ENCODE results near the gene CRYL1. TPM values are rescaled to one million over a fixed set of nuclear protein-coding genes. Genes with fewer than 3 reads are reported as not detected.

Gene CRYL1
- total RNA-seq, 2 donors from 2014 or later: 64.6 to 144 TPM

DNA sequence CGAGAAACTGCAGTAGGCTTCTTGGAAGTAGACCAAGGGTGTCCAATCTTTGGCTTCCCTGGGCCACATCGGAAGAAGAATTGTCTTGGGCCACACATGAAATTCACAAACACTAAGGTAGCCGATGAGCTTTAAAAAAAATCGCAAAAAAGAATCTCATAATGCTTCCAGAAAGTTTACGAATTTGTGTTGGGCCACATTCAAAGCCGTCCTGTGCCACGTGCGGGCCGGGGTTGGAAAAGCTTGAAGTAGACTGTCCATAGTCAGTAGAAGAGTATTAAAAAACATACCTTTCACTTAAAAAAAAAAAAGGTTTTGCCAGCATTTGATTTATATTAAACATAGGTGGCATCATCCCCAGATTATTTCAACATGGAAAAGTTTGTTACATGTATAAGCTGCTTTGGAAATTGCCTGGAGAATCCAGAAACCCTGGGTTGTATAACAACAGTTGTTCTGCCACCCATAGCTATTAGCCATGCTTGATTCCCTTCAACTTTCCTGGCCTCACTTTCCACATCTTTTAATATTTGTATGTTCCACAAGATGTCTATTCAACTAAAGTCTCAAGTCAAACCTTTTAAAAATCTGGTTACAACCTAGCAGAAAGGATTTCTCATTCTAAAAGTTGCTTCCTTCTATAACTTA is 42.3 kb upstream of the CRYL1 start:
- Histone ChIP-seq H3K9me3 (no peaks in the 10 kb centered on the region), H3K9ac (ENCODE audit: low read depth in 2 of 2, low read length in 2 of 2) (peak overlapping the region; percentile 64 to 82), H3K4me3 (peak overlapping the region; percentile 75), H3K36me3 (no peaks in the 10 kb centered on the region), H3K27ac (peak overlapping the region; percentile 97), H3K27me3 (no peaks in the 10 kb centered on the region), H3K4me1 (peaks cover 7% of the 10 kb centered on the region)
- intact Hi-C loops (cut with DNase I): no loop called here
- no peak for DNase-seq
- TF ChIP-seq CTCF (IDR thresholded peaks at IDR 0.05): no peak

- intact Hi-C loops (cut with DNase I): no loop called here
- Histone ChIP-seq H3K27ac (peak within 1 kb of the TSS; percentile 97), H3K9ac (ENCODE audit: low read depth in 2 of 2, low read length in 2 of 2) (peak within 1 kb of the TSS; percentile 64 to 82), H3K9me3 (no peaks in the 10 kb centered on the region), H3K4me3 (peak within 1 kb of the TSS; percentile 75), H3K4me1 (peaks cover 7% of the 10 kb centered on the region), H3K36me3 (no peaks in the 10 kb centered on the region), H3K27me3 (no peaks in the 10 kb centered on the region)
- TF ChIP-seq CTCF (IDR thresholded peaks at IDR 0.05): no peak
- DNase-seq: peak; percentile 93
Measured at GRCh38 chr13:20566898-20567874, 41.5 kb upstream of the CRYL1 start, which contains the start of gene IFT88. Gene IFT88 (plus strand): TSS chr13:20567157. CDS start chr13:20574386, 7,229 bp downstream.

DNA sequence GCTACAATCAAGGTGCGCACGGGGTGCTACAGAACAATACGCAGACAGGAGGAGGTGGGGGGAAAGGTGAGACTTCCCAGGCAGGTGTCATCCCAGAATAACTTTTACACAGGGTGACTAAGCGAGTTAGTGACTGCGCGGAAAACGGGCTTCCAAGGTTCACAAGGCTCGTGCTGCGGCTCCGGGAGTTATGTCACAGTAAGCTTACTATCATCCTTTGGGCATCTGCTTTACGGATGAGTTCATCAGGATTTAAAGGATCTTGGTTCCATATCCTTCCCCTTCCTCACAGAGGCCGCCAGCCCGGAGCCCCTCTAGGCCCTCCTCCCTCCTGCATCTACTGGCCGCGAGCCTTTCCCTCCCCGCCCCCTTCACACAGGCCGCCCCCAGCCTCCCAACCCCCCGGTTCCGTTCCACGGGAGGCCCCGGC is 40.8 kb upstream of the CRYL1 start:
- peak overlapping the region; percentile 64 to 81 for H3K9ac ChIP-seq (ENCODE audit: low read depth in 2 of 2, low read length in 2 of 2)
- H3K36me3 ChIP-seq: no peaks in the 10 kb centered on the region
- intact Hi-C loops (cut with DNase I): no loop called here
- H3K27ac ChIP-seq: peak overlapping the region; percentile 97
- H3K27me3 ChIP-seq: no peaks in the 10 kb centered on the region
- H3K4me1 ChIP-seq: peaks cover 7% of the 10 kb centered on the region
- peak overlapping the region; percentile 75 for H3K4me3 ChIP-seq
- no peaks in the 10 kb centered on the region for H3K9me3 ChIP-seq
- DNase-seq: peak; percentile 68
- TF ChIP-seq CTCF (IDR thresholded peaks at IDR 0.05): no peak

- H3K27ac ChIP-seq: no peak overlapping the region
- no peak for TF ChIP-seq CTCF (IDR thresholded peaks at IDR 0.05)
- no peaks in the 10 kb centered on the region for H3K9me3 ChIP-seq
- H3K9ac ChIP-seq (ENCODE audit: low read depth in 2 of 2, low read length in 2 of 2): no peak overlapping the region
- no peak for DNase-seq
- no peaks in the 10 kb centered on the region for H3K27me3 ChIP-seq
- H3K4me1 ChIP-seq: peaks cover 7% of the 10 kb centered on the region
- H3K4me3 ChIP-seq: no peak overlapping the region
- intact Hi-C loops (cut with DNase I): no loop called here
- no peaks in the 10 kb centered on the region for H3K36me3 ChIP-seq
Measured at GRCh38 chr13:20565115-20565736, 39.6 kb upstream of the CRYL1 start.

DNA sequence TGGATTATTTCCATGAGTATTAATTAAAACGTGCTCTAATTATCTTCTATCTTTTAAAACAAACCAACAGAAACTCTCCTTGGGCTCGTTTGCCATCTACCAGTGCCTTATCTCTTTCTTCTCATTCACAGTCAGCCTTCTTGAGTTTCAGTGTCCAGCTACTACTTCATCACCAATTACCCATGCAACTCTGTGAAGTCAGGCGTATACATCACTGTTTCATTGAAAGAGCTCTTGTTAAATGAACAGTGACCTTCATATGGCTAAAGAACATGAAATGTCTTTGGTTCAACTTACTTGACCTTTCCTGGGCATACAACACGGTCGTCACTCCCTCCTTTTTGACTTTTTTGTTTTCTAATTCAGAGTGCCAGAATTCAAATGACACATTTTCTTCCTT is 36.1 kb upstream of the CRYL1 start:
- intact Hi-C loops (cut with DNase I): no loop called here
- Histone ChIP-seq H3K4me1 (no peaks in the 10 kb centered on the region), H3K9me3 (no peaks in the 10 kb centered on the region), H3K27ac (no peak overlapping the region), H3K4me3 (no peak overlapping the region), H3K36me3 (no peaks in the 10 kb centered on the region), H3K9ac (ENCODE audit: low read depth in 2 of 2, low read length in 2 of 2) (no peak overlapping the region), H3K27me3 (no peaks in the 10 kb centered on the region)
- DNase-seq: no peak
- no peak for TF ChIP-seq CTCF (IDR thresholded peaks at IDR 0.05)

All from colonic mucosa (tissue), 4 donors.